ENCODE results near the gene MEIOB.

The MEIOB gene

DNA sequence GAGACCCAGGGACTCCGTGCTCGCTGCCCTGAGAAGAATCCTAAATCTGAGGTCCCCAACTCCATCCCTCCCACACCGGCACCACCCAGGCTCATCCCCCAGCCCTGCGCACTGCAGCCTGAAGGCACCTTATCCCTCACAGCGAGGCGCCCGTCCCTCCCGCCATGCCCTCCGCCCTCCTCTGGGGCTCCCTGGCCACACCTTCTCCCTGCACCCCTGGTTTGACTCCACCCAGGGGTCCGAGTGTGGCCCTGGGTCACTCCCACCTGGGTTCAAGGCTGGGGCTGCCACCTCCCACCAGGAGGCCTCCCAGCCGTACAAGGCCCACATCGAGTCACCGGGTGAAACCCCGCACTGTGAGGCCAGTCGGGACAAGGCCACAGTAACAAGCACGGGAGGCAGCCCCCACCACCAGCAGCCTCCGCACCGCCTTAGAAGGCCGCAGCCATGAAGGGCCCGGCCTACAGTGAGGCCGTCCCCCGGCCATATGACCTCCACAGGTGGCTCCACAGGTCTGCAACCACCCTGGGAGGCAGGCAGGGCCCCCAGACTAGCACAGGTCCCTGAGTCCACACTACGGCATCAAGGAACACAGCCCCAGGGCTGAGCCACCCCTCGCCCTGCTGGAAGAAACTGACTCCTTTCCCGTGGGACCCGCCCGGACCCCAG lies 53.6 kb downstream of the MEIOB start:
- Histone ChIP-seq H3K9me3 (no peaks in the 10 kb centered on the region), H3K27ac (no peak overlapping the region), H3K36me3 (peaks cover 60 to 94% (median 80%) of the 10 kb centered on the region in 3 donors), H3K4me3 (no peak overlapping the region), H3K4me1 (no peaks in the 10 kb centered on the region), H3K27me3 (no peaks in the 10 kb centered on the region)
- intact Hi-C loops (cut with DNase I; ENCODE audit: low total_unique reads) = no loop called here
- TF ChIP-seq, protein P1, sequence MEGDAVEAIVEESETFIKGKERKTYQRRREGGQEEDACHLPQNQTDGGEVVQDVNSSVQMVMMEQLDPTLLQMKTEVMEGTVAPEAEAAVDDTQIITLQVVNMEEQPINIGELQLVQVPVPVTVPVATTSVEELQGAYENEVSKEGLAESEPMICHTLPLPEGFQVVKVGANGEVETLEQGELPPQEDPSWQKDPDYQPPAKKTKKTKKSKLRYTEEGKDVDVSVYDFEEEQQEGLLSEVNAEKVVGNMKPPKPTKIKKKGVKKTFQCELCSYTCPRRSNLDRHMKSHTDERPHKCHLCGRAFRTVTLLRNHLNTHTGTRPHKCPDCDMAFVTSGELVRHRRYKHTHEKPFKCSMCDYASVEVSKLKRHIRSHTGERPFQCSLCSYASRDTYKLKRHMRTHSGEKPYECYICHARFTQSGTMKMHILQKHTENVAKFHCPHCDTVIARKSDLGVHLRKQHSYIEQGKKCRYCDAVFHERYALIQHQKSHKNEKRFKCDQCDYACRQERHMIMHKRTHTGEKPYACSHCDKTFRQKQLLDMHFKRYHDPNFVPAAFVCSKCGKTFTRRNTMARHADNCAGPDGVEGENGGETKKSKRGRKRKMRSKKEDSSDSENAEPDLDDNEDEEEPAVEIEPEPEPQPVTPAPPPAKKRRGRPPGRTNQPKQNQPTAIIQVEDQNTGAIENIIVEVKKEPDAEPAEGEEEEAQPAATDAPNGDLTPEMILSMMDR (IDR thresholded peaks at IDR 0.05) = no peak
- DNase-seq = no peak

DNA sequence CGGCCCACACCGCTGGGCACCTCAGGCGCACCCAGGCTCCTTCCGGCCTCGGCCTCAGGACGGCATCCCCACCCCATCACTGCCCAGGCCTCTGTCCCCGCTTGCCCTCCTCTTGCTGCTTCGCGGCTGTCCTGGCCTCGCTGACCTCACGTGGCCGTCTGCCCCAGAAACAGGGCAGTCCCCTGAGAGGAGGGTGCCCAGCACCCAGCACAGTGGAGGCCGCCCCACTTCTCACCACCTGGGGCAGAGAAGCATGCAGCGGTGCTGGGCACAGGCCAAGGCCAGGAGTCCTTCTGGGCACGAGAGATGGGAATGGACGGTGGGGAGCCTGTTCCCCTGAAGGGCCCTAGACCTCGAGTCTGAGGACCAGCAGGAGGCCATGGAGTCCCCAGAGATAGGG lies 54.2 kb downstream of the MEIOB start:
- Histone ChIP-seq H3K4me3 (no peak overlapping the region), H3K36me3 (peaks cover 59 to 97% (median 79%) of the 10 kb centered on the region in 3 donors), H3K27ac (no peak overlapping the region), H3K27me3 (no peaks in the 10 kb centered on the region), H3K9me3 (no peaks in the 10 kb centered on the region), H3K4me1 (no peaks in the 10 kb centered on the region)
- intact Hi-C loops (cut with DNase I; ENCODE audit: low total_unique reads) = no loop called here
- no peak for DNase-seq
- TF ChIP-seq, protein P1 (IDR thresholded peaks at IDR 0.05) = no peak

DNA sequence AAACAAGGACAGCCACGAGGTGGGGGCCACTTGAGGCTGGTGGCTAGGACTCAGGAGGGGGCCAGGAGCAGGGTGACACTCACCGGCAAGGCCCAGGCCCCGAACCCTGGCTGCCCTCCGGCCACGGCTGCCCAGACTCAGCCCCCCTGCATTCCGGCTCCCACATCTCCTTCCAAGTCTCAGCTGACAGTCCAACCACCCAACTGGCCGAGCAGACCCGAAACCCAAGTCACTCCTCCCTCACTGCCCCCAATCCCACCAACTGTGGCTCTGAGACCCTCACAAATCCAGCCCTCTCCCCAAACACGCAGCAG lies 54.7 kb downstream of the MEIOB start:
- peaks cover 54 to 93% (median 74%) of the 10 kb centered on the region in 3 donors for H3K36me3 ChIP-seq
- no peak overlapping the region for H3K4me3 ChIP-seq
- DNase-seq = no peak
- H3K4me1 ChIP-seq = no peaks in the 10 kb centered on the region
- TF ChIP-seq, protein P1 (IDR thresholded peaks at IDR 0.05) = no peak
- intact Hi-C loops (cut with DNase I; ENCODE audit: low total_unique reads) = no loop called here
- H3K27me3 ChIP-seq = no peaks in the 10 kb centered on the region
- no peaks in the 10 kb centered on the region for H3K9me3 ChIP-seq
- no peak overlapping the region for H3K27ac ChIP-seq

DNA sequence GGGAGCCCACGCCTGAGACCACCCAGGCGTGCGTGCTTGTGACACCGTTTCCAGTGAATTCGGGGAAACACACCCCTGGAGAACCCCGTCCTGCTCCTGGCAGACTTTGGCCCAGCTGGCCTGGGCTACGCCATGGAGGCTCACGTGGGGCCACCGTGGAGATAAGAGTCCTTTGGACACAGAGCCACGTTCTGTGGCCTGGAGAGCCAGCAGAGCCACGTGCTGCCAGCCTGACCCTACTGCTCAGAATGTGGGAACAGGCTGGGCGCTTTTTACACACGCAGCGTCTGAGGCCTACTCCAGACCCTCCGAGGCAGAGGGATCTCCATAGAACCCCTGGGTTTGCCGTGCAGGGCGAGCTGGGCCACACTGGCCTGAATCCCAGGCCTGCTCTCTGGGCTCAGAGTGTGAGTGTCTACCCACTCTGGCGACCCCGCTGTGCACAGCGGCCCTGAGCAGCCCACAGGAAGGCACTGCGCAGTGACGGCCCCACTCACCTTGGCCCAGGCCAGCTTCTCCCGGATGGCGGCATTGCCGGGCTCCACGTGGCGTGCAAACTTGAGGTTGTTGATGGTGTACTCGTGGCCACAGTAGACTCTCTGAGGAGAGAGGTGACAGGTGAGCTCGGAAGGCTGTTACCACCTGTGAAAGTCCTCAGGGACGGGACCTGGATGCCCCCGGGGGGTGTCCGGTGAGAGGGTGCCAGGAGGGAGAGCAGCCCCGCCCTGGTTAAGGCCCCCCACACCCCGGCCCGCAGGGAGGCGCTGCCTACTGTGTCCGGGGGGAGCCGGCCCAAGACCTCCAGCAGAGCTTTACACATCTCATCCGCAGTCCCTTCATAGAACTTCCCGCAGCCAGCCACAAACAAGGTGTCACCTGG lies 55.3 kb downstream of the MEIOB start:
- Histone ChIP-seq H3K27me3 (no peaks in the 10 kb centered on the region), H3K9me3 (no peaks in the 10 kb centered on the region), H3K27ac (no peak overlapping the region), H3K4me1 (no peaks in the 10 kb centered on the region), H3K4me3 (no peak overlapping the region), H3K36me3 (peaks cover 49 to 87% (median 68%) of the 10 kb centered on the region in 3 donors)
- no peak for DNase-seq
- intact Hi-C loops (cut with DNase I; ENCODE audit: low total_unique reads) = no loop called here
- TF ChIP-seq, protein P1 (IDR thresholded peaks at IDR 0.05) = no peak

DNA sequence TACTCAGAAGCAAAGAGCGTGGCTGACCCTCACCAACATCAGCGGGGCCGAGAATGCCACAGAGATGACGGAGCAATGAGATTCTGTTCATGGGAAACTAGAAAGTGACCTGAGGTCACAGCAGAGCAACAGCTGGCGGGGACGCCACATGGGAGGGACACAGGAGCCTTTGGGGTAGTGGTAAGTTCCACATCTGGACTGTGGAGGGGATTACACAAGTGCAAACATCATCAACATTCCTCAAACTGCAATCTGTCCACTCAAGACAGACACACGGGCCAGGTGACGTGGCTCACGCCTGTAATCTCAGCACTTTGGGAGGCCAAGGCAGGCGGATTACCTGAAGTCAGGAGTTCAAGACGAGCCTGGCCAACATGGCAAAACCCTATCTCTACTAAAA lies 56.5 kb downstream of the MEIOB start:
- Histone ChIP-seq H3K4me1 (no peaks in the 10 kb centered on the region), H3K36me3 (peaks cover 44 to 79% (median 68%) of the 10 kb centered on the region in 3 donors), H3K9me3 (no peaks in the 10 kb centered on the region), H3K27me3 (no peaks in the 10 kb centered on the region), H3K4me3 (no peak overlapping the region), H3K27ac (no peak overlapping the region)
- TF ChIP-seq, protein P1 (IDR thresholded peaks at IDR 0.05) = no peak
- no peak for DNase-seq
- intact Hi-C loops (cut with DNase I; ENCODE audit: low total_unique reads) = no loop called here

All from tibial artery (tissue), 4 donors.